Tibial nerve (tissue), 3 donors: ENCODE measurements around the gene TSHZ1.

ENCODE experiments used
- CTCF ChIP-seq, 5 experiments: fragments of 200-600 bp in 3 of 5; fragments of 450-650 bp in 2 of 5; sonication (generic) in 3 of 5; IDR thresholded peaks; one replicate each; pipeline ENCODE4 v1.5.1; 2016 to 2019; ENCODE audit warnings: antibody characterized with exemption in 5 of 5, mild to moderate bottlenecking in 3 of 5, moderate library complexity in 2 of 5
- POLR2A ChIP-seq, 2 donors: fragments of 450-650 bp; IDR thresholded peaks; one replicate each; pipeline ENCODE4 v1.6.1; 2017; ENCODE audit warnings: antibody characterized with exemption in 2 of 2, mild to moderate bottlenecking in 2 of 2, moderate library complexity in 2 of 2

GRCh38 chr18:75334869-75335268 lies 124.3 kb downstream of the TSHZ1 start:
- TF ChIP-seq CTCF (IDR thresholded peaks at IDR 0.05) (no peak), POLR2A (IDR thresholded peaks at IDR 0.05) (no peak)
